IMR-90 (cell line): ENCODE measurements around the gene TCF3. TPM values are rescaled to one million over a fixed set of nuclear protein-coding genes. Genes with fewer than 3 reads are reported as not detected.

Experiments used
- ATAC-seq: fragments of 200-7000 bp; cut with Tn5 transposase; 2 replicates; pipeline ENCODE4 v1.9.1; 2020; ENCODE audit warnings: low read depth, mild to moderate bottlenecking, moderate library complexity
- BruUV-seq: library from RNA; stranded (reverse); fragments of 400-500 nt; replicated peaks from 2 replicates; lab custom pipeline; 2021; lab: Mats Ljungman, UMichigan
- CTCF ChIA-PET: fragments of 300-600 bp; formaldehyde crosslinking; extraction: SDS; loops from one replicate; lab custom pipeline; 2021; ENCODE audit warnings: antibody characterized with exemption; lab: Yijun Ruan, JAX
- POLR2A ChIA-PET: fragments of 300-600 bp; sonication (Branson Sonifier 250); formaldehyde crosslinking; loops from one replicate; lab custom pipeline; 2022; ENCODE audit warnings: antibody characterized with exemption; ENCODE audit not compliant: unreplicated experiment; lab: Charles Lee
- DNase-seq: peaks from one replicate; pipeline ENCODE4 v3.0.0; 2013
- H2AFZ ChIP-seq: replicated peaks from 2 replicates; pipeline ENCODE3; 2013; ENCODE audit warnings: low read length, mild to moderate bottlenecking; ENCODE audit not compliant: poor library complexity
- H2AK5ac ChIP-seq: 2 replicates; pipeline ENCODE4 v1.6.1; 2013; ENCODE audit warnings: low read depth, low read length, inconsistent platforms
- H2AK9ac ChIP-seq: replicated peaks from 2 replicates; pipeline ENCODE3; 2013; ENCODE audit warnings: mild to moderate bottlenecking, low read depth, low read length, moderate library complexity; ENCODE audit not compliant: poor library complexity
- H2BK120ac ChIP-seq: 2 replicates; pipeline ENCODE4 v1.6.1; 2013; ENCODE audit warnings: low read depth, low read length, inconsistent platforms
- H2BK15ac ChIP-seq: 3 replicates; pipeline ENCODE4 v1.6.1; 2013; ENCODE audit warnings: low read depth, low read length, inconsistent platforms
- H2BK20ac ChIP-seq: 2 replicates; pipeline ENCODE4 v1.6.1; 2013; ENCODE audit warnings: low read depth, mild to moderate bottlenecking, inconsistent platforms, low read length, moderate library complexity
- H2BK5ac ChIP-seq: 2 replicates; pipeline ENCODE4 v1.6.1; 2013; ENCODE audit warnings: mild to moderate bottlenecking, low read depth, low read length, inconsistent platforms; ENCODE audit not compliant: poor library complexity, severe bottlenecking
- H3K14ac ChIP-seq: replicated peaks from 2 replicates; pipeline ENCODE4 v1.6.1; 2013; ENCODE audit warnings: low read depth, low read length, inconsistent platforms
- H3K18ac ChIP-seq: 2 replicates; pipeline ENCODE4 v1.6.1; 2013; ENCODE audit warnings: low read depth, low read length, control low read depth
- H3K23ac ChIP-seq: 2 replicates; pipeline ENCODE4 v1.6.1; 2013; ENCODE audit warnings: low read depth, low read length, inconsistent platforms
- H3K27ac ChIP-seq: 2 replicates; pipeline ENCODE4 v1.5.1; 2013; ENCODE audit warnings: mild to moderate bottlenecking, control low read depth, low read length; ENCODE audit not compliant: insufficient read depth
- H3K27me3 ChIP-seq: 2 replicates; pipeline ENCODE4 v1.6.1; 2013; ENCODE audit warnings: low read length; ENCODE audit not compliant: control insufficient read depth, insufficient read depth
- H3K36me3 ChIP-seq: 2 replicates; pipeline ENCODE4 v1.6.1; 2013; ENCODE audit warnings: low read length, mixed read lengths; ENCODE audit not compliant: control insufficient read depth, insufficient read depth
- H3K4ac ChIP-seq: 2 replicates; pipeline ENCODE4 v1.6.1; 2013; ENCODE audit warnings: low read depth, low read length, inconsistent platforms
- H3K4me1 ChIP-seq: 2 replicates; pipeline ENCODE4 v1.6.1; 2013; ENCODE audit warnings: low read length, mixed read lengths; ENCODE audit not compliant: control insufficient read depth, insufficient read depth
- H3K4me2 ChIP-seq: 2 replicates; pipeline ENCODE4 v1.6.1; 2013; ENCODE audit warnings: low read depth, mild to moderate bottlenecking, control low read depth, low read length, moderate library complexity
- H3K4me3 ChIP-seq: 2 replicates; pipeline ENCODE4 v1.5.1; 2013; ENCODE audit warnings: low read depth, mild to moderate bottlenecking, control low read depth, low read length, moderate library complexity; ENCODE audit not compliant: insufficient read depth
- H3K56ac ChIP-seq: 2 replicates; pipeline ENCODE4 v1.6.1; 2013; ENCODE audit warnings: low read length, inconsistent platforms; ENCODE audit not compliant: insufficient read depth; ENCODE audit errors: extremely low read depth
- H3K79me1 ChIP-seq, 2 experiments: 2 replicates each; pipeline ENCODE4 v1.6.1; 2013; ENCODE audit warnings: low read length in 2 of 2, inconsistent platforms in 1 of 2, low read depth in 1 of 2
- H3K9ac ChIP-seq: 2 replicates; pipeline ENCODE4 v1.6.1; 2013; ENCODE audit warnings: low read depth, low read length, control low read depth
- H3K9me1 ChIP-seq: 2 replicates; pipeline ENCODE4 v1.6.1; 2013; ENCODE audit warnings: low read length, inconsistent platforms; ENCODE audit not compliant: insufficient read depth
- H3K9me3 ChIP-seq: 2 replicates; pipeline ENCODE4 v1.6.1; 2013; ENCODE audit warnings: low read length; ENCODE audit not compliant: control insufficient read depth, insufficient read depth
- H4K20me1 ChIP-seq: 2 replicates; pipeline ENCODE4 v1.6.1; 2013; ENCODE audit warnings: low read length, inconsistent platforms; ENCODE audit not compliant: insufficient read depth
- H4K5ac ChIP-seq: 2 replicates; pipeline ENCODE4 v1.6.1; 2013; ENCODE audit warnings: mild to moderate bottlenecking, low read depth, low read length, control low read depth
- H4K8ac ChIP-seq, 2 experiments: 2 replicates each; pipeline ENCODE4 v1.6.1; 2013; ENCODE audit warnings: low read depth in 2 of 2, low read length in 2 of 2, control low read depth in 1 of 2, inconsistent platforms in 1 of 2
- H4K91ac ChIP-seq: 2 replicates; pipeline ENCODE4 v1.6.1; 2013; ENCODE audit warnings: low read depth, low read length, inconsistent platforms; ENCODE audit not compliant: insufficient read depth
- BHLHE40 ChIP-seq: fragments of 150-350 bp; IDR thresholded peaks from 2 replicates; pipeline ENCODE4 v1.6.1; 2016; ENCODE audit warnings: mild to moderate bottlenecking, low read depth, low read length
- CEBPB ChIP-seq: IDR thresholded peaks from 2 replicates; pipeline ENCODE4 v1.6.1; 2012; ENCODE audit warnings: low read depth, low read length, improper control_type of control experiment
- CHD1 ChIP-seq: IDR thresholded peaks from 2 replicates; pipeline ENCODE4 v1.6.1; 2012; ENCODE audit warnings: low read depth, low read length, improper control_type of control experiment
- CTCF ChIP-seq: conservative IDR thresholded peaks from 2 replicates; pipeline ENCODE4 v1.5.1; 2012; ENCODE audit warnings: mild to moderate bottlenecking, low read depth, low read length, improper control_type of control experiment
- FOS ChIP-seq: fragments of 150-350 bp; IDR thresholded peaks from 2 replicates; pipeline ENCODE4 v1.6.1; 2016; ENCODE audit warnings: low read depth, low read length
- MAFK ChIP-seq: IDR thresholded peaks from 2 replicates; pipeline ENCODE4 v1.6.1; 2012; ENCODE audit warnings: low read depth, low read length, improper control_type of control experiment
- MAZ ChIP-seq: IDR thresholded peaks from 2 replicates; pipeline ENCODE4 v1.6.1; 2012; ENCODE audit warnings: low read depth, mild to moderate bottlenecking, low read length, improper control_type of control experiment, moderate library complexity, borderline replicate concordance
- MXI1 ChIP-seq: IDR thresholded peaks from 2 replicates; pipeline ENCODE4 v1.6.1; 2012; ENCODE audit warnings: low read depth, mild to moderate bottlenecking, low read length, moderate library complexity, borderline replicate concordance
- NFE2L2 ChIP-seq: fragments of 150-350 bp; IDR thresholded peaks from 2 replicates; pipeline ENCODE4 v1.6.1; 2016; ENCODE audit warnings: low read depth, mild to moderate bottlenecking, low read length
- POLR2A ChIP-seq: IDR thresholded peaks from 2 replicates; pipeline ENCODE4 v1.6.1; 2012; ENCODE audit warnings: mild to moderate bottlenecking, low read depth, low read length
- RAD21 ChIP-seq: IDR thresholded peaks from 2 replicates; pipeline ENCODE4 v1.6.1; 2012; ENCODE audit warnings: low read length, improper control_type of control experiment
- RCOR1 ChIP-seq: IDR thresholded peaks from 2 replicates; pipeline ENCODE4 v1.6.1; 2012; ENCODE audit warnings: mild to moderate bottlenecking, low read length, improper control_type of control experiment; ENCODE audit not compliant: insufficient replicate concordance
- RFX5 ChIP-seq: IDR thresholded peaks from 2 replicates; pipeline ENCODE4 v1.8.0; 2012; ENCODE audit warnings: low read depth, mild to moderate bottlenecking, low read length, moderate library complexity
- SMC3 ChIP-seq: fragments of 150-350 bp; IDR thresholded peaks from 2 replicates; pipeline ENCODE4 v1.6.1; 2016; ENCODE audit warnings: low read depth, mild to moderate bottlenecking, antibody characterized with exemption, low read length, moderate library complexity
- USF2 ChIP-seq: fragments of 150-350 bp; IDR thresholded peaks from 2 replicates; pipeline ENCODE4 v1.6.1; 2017; ENCODE audit warnings: mild to moderate bottlenecking, antibody characterized with exemption, low read length, low read depth
- WGBS, 2 experiments: methylation state at CpG; one replicate each; pipeline versions ENCODE4 v1.1.5 to v1.1.7; 2013; ENCODE audit warnings: missing lambda C conversion rate in 2 of 2; ENCODE audit not compliant: insufficient read length in 1 of 2; ENCODE audit errors: extremely low coverage in 2 of 2; 5-methylcytosine and 5-hydroxymethylcytosine counted together
- dilution Hi-C: fragments of 300-500 bp; cut with HindIII; formaldehyde crosslinking; loops from one replicate; pipeline ENCODE4 v1.14.3; 2018; ENCODE audit warnings: low sequenced_read_pairs; ENCODE audit not compliant: unreplicated experiment
- in situ Hi-C: fragments of 300-500 bp; cut with MboI; formaldehyde crosslinking; loops from 3 replicates; pipeline ENCODE4 v1.14.3; 2019; ENCODE audit warnings: low sequenced_read_pairs, inconsistent platforms, mixed read lengths
- intact Hi-C: fragments of 100-400 bp; cut with micrococcal nuclease; formaldehyde crosslinking; loops from 2 replicates; pipeline ENCODE4 v1.10.0; 2022
- polyA plus RNA-seq, 3 experiments: library from polyadenylated mRNA; depleted of rRNA; stranded (reverse); fragments of >200 nt; gene quantifications; 2 replicates each; pipeline ENCODE4 v1.2.3, GENCODE V29; 2012; ENCODE audit warnings: low replicate concordance in 1 of 3
- total RNA-seq: library from RNA; depleted of rRNA; stranded (reverse); fragments of >200 nt; gene quantifications from 2 replicates; pipeline ENCODE4 v1.2.3, GENCODE V29; 2012

The TCF3 gene
- total and polyA plus RNA-seq, 2 of the 4 experiments (the other 2 are of a cell fraction), result 29.9 to 127 TPM

GRCh38 chr19:1609680-1610474, 42.5 kb downstream of the TCF3 start:
- no peak overlapping the region for H3K18ac ChIP-seq
- no peak overlapping the region for H2AK5ac ChIP-seq
- H3K27ac ChIP-seq, result no peak overlapping the region
- ChIA-PET POLR2A (no interaction called here), CTCF (no interaction called here)
- H3K4me1 ChIP-seq, result 0 out of 2 replicates have a peak, but pooled peaks cover 2% of the 10 kb centered on the region
- H2AK9ac ChIP-seq, result peak overlapping the region; percentile 42
- no peak overlapping the region for H4K5ac ChIP-seq
- in situ Hi-C loops, result no loop called here
- H3K9me3 ChIP-seq, result no peaks in the 10 kb centered on the region
- H3K79me1 ChIP-seq, result peaks cover 0 to 9% of the 10 kb centered on the region in 2 experiments; a peak in 2 of 4 replicates
- no peaks in the 10 kb centered on the region for H3K9me1 ChIP-seq
- no peak overlapping the region for H3K4me2 ChIP-seq
- H3K14ac ChIP-seq, result no peak overlapping the region
- H4K91ac ChIP-seq, result no peak overlapping the region
- H3K4ac ChIP-seq, result no peak overlapping the region
- ATAC-seq (no peak), DNase-seq (no peak)
- no peak overlapping the region for H3K56ac ChIP-seq
- intact Hi-C loops, result loop anchor here (10.0 kb wide), 1 partner anchor 185 kb away; no protein-coding TSS in a partner anchor
- dilution Hi-C loops, result no loop called here
- no TSS peak for BruUV-seq
- no peak overlapping the region for H2BK120ac ChIP-seq
- 85% methylated on average over 8 of the region's 16 CpGs; no CpG with 5 or more reads in 1 of the 2 experiments for WGBS, 2 experiments
- no peak overlapping the region for H2BK15ac ChIP-seq
- H3K23ac ChIP-seq, result no peak overlapping the region
- H2BK5ac ChIP-seq, result no peak overlapping the region
- H3K4me3 ChIP-seq, result no peak overlapping the region
- H2AFZ ChIP-seq, result no peak overlapping the region
- no peak overlapping the region for H2BK20ac ChIP-seq
- H3K9ac ChIP-seq, result no peak overlapping the region
- no peaks in the 10 kb centered on the region for H3K27me3 ChIP-seq
- H3K36me3 ChIP-seq, result peaks cover 44% of the 10 kb centered on the region
- peaks cover 7% of the 10 kb centered on the region for H4K20me1 ChIP-seq
- H4K8ac ChIP-seq, result no peak overlapping the region
- no peak for TF ChIP-seq POLR2A
- TF ChIP-seq SMC3, result no peak
- no peak for TF ChIP-seq BHLHE40
- TF ChIP-seq USF2, result no peak
- TF ChIP-seq RCOR1, result no peak
- TF ChIP-seq CTCF, result no peak
- no peak for TF ChIP-seq MAZ
- TF ChIP-seq FOS, result no peak
- no peak for TF ChIP-seq RFX5
- no peak for TF ChIP-seq CHD1
- TF ChIP-seq MAFK, result no peak
- TF ChIP-seq CEBPB, result no peak
- no peak for TF ChIP-seq RAD21
- TF ChIP-seq MXI1, result no peak
- no peak for TF ChIP-seq NFE2L2
